ENCODE data around the gene HK2. TPM values are rescaled to one million over a fixed set of nuclear protein-coding genes. Genes with fewer than 3 reads are reported as not detected.

HK2 gene
- total and polyA plus RNA-seq, 7 experiments from 2014 or later, result 3.6 to 74.6 (median 12.1) TPM

- intact Hi-C loops (cut with micrococcal nuclease), result loop anchor here in 1 of 2 donors (5.0 kb wide), 1 partner anchor 290 kb away; no protein-coding TSS in a partner anchor
- Histone ChIP-seq H3K9me3 (ENCODE audit: control insufficient read depth in 2 of 3, low read length in 3 of 3) (no peaks in the 10 kb centered on the region), H3K27me3 (ENCODE audit: control insufficient read depth in 2 of 2, insufficient read depth in 2 of 2, low read length in 2 of 2) (no peaks in the 10 kb centered on the region), H3K4me1 (ENCODE audit: control insufficient read depth in 2 of 2, insufficient read depth in 2 of 2, low read length in 2 of 2) (peaks cover 0 to 3% of the 10 kb centered on the region in 2 donors), H3K36me3 (ENCODE audit: control insufficient read depth in 2 of 3, insufficient read depth in 3 of 3, low read length in 3 of 3) (peaks cover 0 to 64% (median 19%) of the 10 kb centered on the region in 3 experiments), H3K4me3 (ENCODE audit: low read length) (no peak overlapping the region), H3K27ac (ENCODE audit: low read depth, low read length) (no peak overlapping the region)
- Mint-ChIP-seq H3K9me3 (no peaks in the 10 kb centered on the region), H3K4me1 (peaks cover 0 to 14% (median 6%) of the 10 kb centered on the region in 7 donors), H3K27me3 (no peaks in the 10 kb centered on the region), H3K36me3 (peaks cover 13 to 50% (median 22%) of the 10 kb centered on the region in 5 donors), H3K4me3 (no peak overlapping the region), H3K27ac (no peak overlapping the region)
- DNase-seq, result no peak
- CTCF ChIA-PET, result interaction anchor here (1.3 to 7.9 kb wide), 7 partner anchors 14 to 186 kb away, joined by 5 to 119 read pairs (median 10); partner anchors contain the start of gene HK2
- no peak for ATAC-seq
- POLR2A ChIA-PET, result interaction anchor here (1.0 to 1.8 kb wide), 2 partner anchors 28 to 164 kb away, joined by 5 read pairs; no protein-coding TSS in a partner anchor
Observed at GRCh38 chr2:74877376-74877775, 43.4 kb downstream of the HK2 start.

- Histone ChIP-seq H3K9me3 (ENCODE audit: control insufficient read depth in 2 of 3, low read length in 3 of 3) (no peaks in the 10 kb centered on the region), H3K27me3 (ENCODE audit: control insufficient read depth in 2 of 2, insufficient read depth in 2 of 2, low read length in 2 of 2) (no peaks in the 10 kb centered on the region), H3K27ac (ENCODE audit: low read depth, low read length) (no peak overlapping the region), H3K4me3 (ENCODE audit: low read length) (no peak overlapping the region), H3K36me3 (ENCODE audit: control insufficient read depth in 2 of 3, insufficient read depth in 3 of 3, low read length in 3 of 3) (peaks cover 0 to 68% (median 19%) of the 10 kb centered on the region in 3 experiments), H3K4me1 (ENCODE audit: control insufficient read depth in 2 of 2, insufficient read depth in 2 of 2, low read length in 2 of 2) (peaks cover 0 to 3% of the 10 kb centered on the region in 2 donors)
- DNase-seq, result no peak
- Mint-ChIP-seq H3K27me3 (no peaks in the 10 kb centered on the region), H3K36me3 (peaks cover 15 to 55% (median 23%) of the 10 kb centered on the region in 5 donors), H3K4me3 (no peak overlapping the region), H3K27ac (no peak overlapping the region), H3K4me1 (peaks cover 0 to 14% (median 6%) of the 10 kb centered on the region in 7 donors), H3K9me3 (no peaks in the 10 kb centered on the region)
- no peak for ATAC-seq
- POLR2A ChIA-PET, result interaction anchor here (1.8 kb wide), 1 partner anchor 164 kb away, joined by 5 read pairs; no protein-coding TSS in a partner anchor
- CTCF ChIA-PET, result interaction anchor here (1.8 to 7.9 kb wide), 5 partner anchors 15 to 187 kb away, joined by 6 to 119 read pairs (median 31); partner anchors contain the start of gene HK2
- intact Hi-C loops (cut with micrococcal nuclease), result loop anchor here in 1 of 2 donors (5.0 kb wide), 1 partner anchor 291 kb away; no protein-coding TSS in a partner anchor
Observed at GRCh38 chr2:74877781-74878433, 44.0 kb downstream of the HK2 start.

- Histone ChIP-seq H3K4me3 (ENCODE audit: low read length) (no peak overlapping the region), H3K4me1 (ENCODE audit: control insufficient read depth in 2 of 2, insufficient read depth in 2 of 2, low read length in 2 of 2) (peaks cover 0 to 3% of the 10 kb centered on the region in 2 donors), H3K9me3 (ENCODE audit: control insufficient read depth in 2 of 3, low read length in 3 of 3) (no peaks in the 10 kb centered on the region), H3K36me3 (ENCODE audit: control insufficient read depth in 2 of 3, insufficient read depth in 3 of 3, low read length in 3 of 3) (peaks cover 0 to 75% (median 19%) of the 10 kb centered on the region in 3 experiments), H3K27me3 (ENCODE audit: control insufficient read depth in 2 of 2, insufficient read depth in 2 of 2, low read length in 2 of 2) (no peaks in the 10 kb centered on the region), H3K27ac (ENCODE audit: low read depth, low read length) (no peak overlapping the region)
- ATAC-seq (no peak), DNase-seq (no peak)
- ChIA-PET CTCF (interaction anchor here (5.6 to 7.9 kb wide), 3 partner anchors 30 to 164 kb away, joined by 31 to 119 read pairs (median 74); partner anchors contain the start of gene HK2), POLR2A (no interaction called here)
- intact Hi-C loops (cut with micrococcal nuclease), result loop anchor here in 1 of 2 donors (5.0 kb wide), 1 partner anchor 291 kb away; no protein-coding TSS in a partner anchor
- peaks cover 15 to 61% (median 27%) of the 10 kb centered on the region in 5 donors for H3K36me3 Mint-ChIP-seq
- H3K27ac Mint-ChIP-seq, result no peak overlapping the region
- no peaks in the 10 kb centered on the region for H3K9me3 Mint-ChIP-seq
- peaks cover 0 to 11% (median 6%) of the 10 kb centered on the region in 7 donors for H3K4me1 Mint-ChIP-seq
- H3K27me3 Mint-ChIP-seq, result no peaks in the 10 kb centered on the region
- no peak overlapping the region for H3K4me3 Mint-ChIP-seq
Observed at GRCh38 chr2:74878551-74878950, 44.6 kb downstream of the HK2 start.

DNA sequence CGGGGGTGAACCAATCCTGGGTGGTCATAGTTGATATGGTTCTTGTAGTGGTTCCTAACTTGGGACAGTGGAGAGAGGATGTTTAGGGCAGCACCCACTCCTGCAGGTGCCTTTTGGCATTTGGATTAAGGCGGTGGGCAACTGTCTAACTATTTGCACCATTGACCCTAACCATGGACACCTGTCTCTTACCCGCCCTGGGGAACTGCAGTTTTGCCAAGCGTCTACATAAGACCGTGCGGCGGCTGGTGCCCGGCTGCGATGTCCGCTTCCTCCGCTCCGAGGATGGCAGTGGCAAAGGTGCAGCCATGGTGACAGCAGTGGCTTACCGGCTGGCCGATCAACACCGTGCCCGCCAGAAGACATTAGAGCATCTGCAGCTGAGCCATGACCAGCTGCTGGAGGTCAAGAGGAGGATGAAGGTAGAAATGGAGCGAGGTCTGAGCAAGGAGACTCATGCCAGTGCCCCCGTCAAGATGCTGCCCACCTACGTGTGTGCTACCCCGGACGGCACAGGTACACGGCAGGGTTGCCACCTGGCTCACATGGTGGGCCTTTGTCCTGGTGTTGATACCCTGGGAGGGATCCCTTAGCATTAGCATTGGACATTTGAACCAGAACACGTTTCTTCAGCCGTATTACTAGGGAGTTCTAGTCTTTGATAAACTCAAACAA lies 46.3 kb downstream of the HK2 start:
- Histone ChIP-seq H3K4me3 (ENCODE audit: low read length) (no peak overlapping the region), H3K36me3 (ENCODE audit: control insufficient read depth in 2 of 3, insufficient read depth in 3 of 3, low read length in 3 of 3) (peaks cover 0 to 80% (median 19%) of the 10 kb centered on the region in 3 experiments), H3K27ac (ENCODE audit: low read depth, low read length) (no peak overlapping the region), H3K4me1 (ENCODE audit: control insufficient read depth in 2 of 2, insufficient read depth in 2 of 2, low read length in 2 of 2) (peaks cover 0 to 3% of the 10 kb centered on the region in 2 donors), H3K9me3 (ENCODE audit: control insufficient read depth in 2 of 3, low read length in 3 of 3) (no peaks in the 10 kb centered on the region), H3K27me3 (ENCODE audit: control insufficient read depth in 2 of 2, insufficient read depth in 2 of 2, low read length in 2 of 2) (no peaks in the 10 kb centered on the region)
- H3K4me3 Mint-ChIP-seq, result no peak overlapping the region
- peaks cover 0 to 11% (median 6%) of the 10 kb centered on the region in 7 donors for H3K4me1 Mint-ChIP-seq
- no peak overlapping the region for H3K27ac Mint-ChIP-seq
- ChIA-PET POLR2A (no interaction called here), CTCF (interaction anchor here (7.9 kb wide), 1 partner anchor 165 kb away, joined by 119 read pairs; no protein-coding TSS in a partner anchor)
- DNase-seq, result no peak
- H3K36me3 Mint-ChIP-seq, result peaks cover 16 to 69% (median 31%) of the 10 kb centered on the region in 5 donors
- no peaks in the 10 kb centered on the region for H3K9me3 Mint-ChIP-seq
- intact Hi-C loops (cut with micrococcal nuclease), result no loop called here
- H3K27me3 Mint-ChIP-seq, result no peaks in the 10 kb centered on the region
- no peak for ATAC-seq

GRCh38 chr2:74881176-74881575 lies 47.2 kb downstream of the HK2 start:
- DNase-seq, result no peak
- Histone ChIP-seq H3K9me3 (ENCODE audit: control insufficient read depth in 2 of 3, low read length in 3 of 3) (no peaks in the 10 kb centered on the region), H3K4me3 (ENCODE audit: low read length) (no peak overlapping the region), H3K4me1 (ENCODE audit: control insufficient read depth in 2 of 2, insufficient read depth in 2 of 2, low read length in 2 of 2) (no peaks in the 10 kb centered on the region), H3K27me3 (ENCODE audit: control insufficient read depth in 2 of 2, insufficient read depth in 2 of 2, low read length in 2 of 2) (no peaks in the 10 kb centered on the region), H3K36me3 (ENCODE audit: control insufficient read depth in 2 of 3, insufficient read depth in 3 of 3, low read length in 3 of 3) (peaks cover 0 to 89% (median 24%) of the 10 kb centered on the region in 3 experiments), H3K27ac (ENCODE audit: low read depth, low read length) (no peak overlapping the region)
- ATAC-seq, result no peak
- POLR2A ChIA-PET, result no interaction called here
- peaks cover 21 to 75% (median 38%) of the 10 kb centered on the region in 5 donors for H3K36me3 Mint-ChIP-seq
- H3K4me1 Mint-ChIP-seq, result peaks cover 2 to 12% (median 3%) of the 10 kb centered on the region in 7 donors
- no peak overlapping the region for H3K4me3 Mint-ChIP-seq
- intact Hi-C loops (cut with micrococcal nuclease), result no loop called here
- H3K9me3 Mint-ChIP-seq, result no peaks in the 10 kb centered on the region
- no peaks in the 10 kb centered on the region for H3K27me3 Mint-ChIP-seq
- H3K27ac Mint-ChIP-seq, result no peak overlapping the region
- CTCF ChIA-PET, result interaction anchor here (0.6 kb wide), 1 partner anchor 113 kb away, joined by 3 read pairs; no protein-coding TSS in a partner anchor

- no peak overlapping the region for H3K27ac ChIP-seq (ENCODE audit: low read depth, low read length)
- no peak for ATAC-seq
- Mint-ChIP-seq H3K4me1 (peaks cover 0 to 9% (median 0%) of the 10 kb centered on the region in 7 donors), H3K9me3 (no peaks in the 10 kb centered on the region), H3K27ac (no peak overlapping the region), H3K27me3 (no peaks in the 10 kb centered on the region), H3K4me3 (no peak overlapping the region), H3K36me3 (peaks cover 26 to 76% (median 40%) of the 10 kb centered on the region in 5 donors)
- intact Hi-C loops (cut with micrococcal nuclease), result no loop called here
- no peaks in the 10 kb centered on the region for H3K9me3 ChIP-seq (ENCODE audit: control insufficient read depth in 2 of 3, low read length in 3 of 3)
- no peak overlapping the region for H3K4me3 ChIP-seq (ENCODE audit: low read length)
- peaks cover 0 to 95% (median 24%) of the 10 kb centered on the region in 3 experiments for H3K36me3 ChIP-seq (ENCODE audit: control insufficient read depth in 2 of 3, insufficient read depth in 3 of 3, low read length in 3 of 3)
- ChIA-PET POLR2A (no interaction called here), CTCF (interaction anchor here (0.6 kb wide), 1 partner anchor 114 kb away, joined by 3 read pairs; no protein-coding TSS in a partner anchor)
- DNase-seq, result no peak
- no peaks in the 10 kb centered on the region for H3K27me3 ChIP-seq (ENCODE audit: control insufficient read depth in 2 of 2, insufficient read depth in 2 of 2, low read length in 2 of 2)
- H3K4me1 ChIP-seq (ENCODE audit: control insufficient read depth in 2 of 2, insufficient read depth in 2 of 2, low read length in 2 of 2), result no peaks in the 10 kb centered on the region
Observed at GRCh38 chr2:74881626-74882298, 47.8 kb downstream of the HK2 start.
